Liver (tissue), 9 donors: Measurements from ENCODE around the gene MBD3L3. TPM values are rescaled to one million over a fixed set of nuclear protein-coding genes. Genes with fewer than 3 reads are reported as not detected.

Experiments used
- DNase-seq: peaks from one replicate; pipeline ENCODE4 v3.0.0-alpha.2; 2017; ENCODE audit warnings: low spot score
- H3K27ac ChIP-seq, 2 donors: one replicate each; pipeline ENCODE4 v1.7.0; 2013; ENCODE audit warnings: inconsistent platforms in 2 of 2, low read length in 2 of 2, control low read depth in 1 of 2, low read depth in 1 of 2, mild to moderate bottlenecking in 1 of 2
- H3K27me3 ChIP-seq, 4 donors: one replicate each; pipeline versions ENCODE4 v1.6.1 to v1.7.0; 2013; ENCODE audit warnings: low read length in 3 of 4, inconsistent platforms in 1 of 4, mild to moderate bottlenecking in 1 of 4, moderate library complexity in 1 of 4; ENCODE audit not compliant: control insufficient read depth in 4 of 4, insufficient read depth in 4 of 4
- H3K36me3 ChIP-seq, 4 donors: one replicate each; pipeline versions ENCODE4 v1.6.1 to v1.7.0; 2013; ENCODE audit warnings: low read length in 3 of 4, mild to moderate bottlenecking in 3 of 4, low read depth in 1 of 4, moderate library complexity in 1 of 4; ENCODE audit not compliant: control insufficient read depth in 4 of 4, insufficient read depth in 3 of 4
- H3K4me1 ChIP-seq, 4 donors: one replicate each; pipeline versions ENCODE4 v1.6.1 to v1.7.0; 2013; ENCODE audit warnings: low read length in 3 of 4, mild to moderate bottlenecking in 3 of 4, moderate library complexity in 1 of 4; ENCODE audit not compliant: control insufficient read depth in 4 of 4, insufficient read depth in 4 of 4
- H3K4me3 ChIP-seq, 3 donors: one replicate each; pipeline versions ENCODE4 v1.6.1 to v1.7.0; 2013; ENCODE audit warnings: low read length in 3 of 3, control low read depth in 1 of 3, low read depth in 1 of 3, mild to moderate bottlenecking in 1 of 3
- H3K9ac ChIP-seq, 2 donors: one replicate each; pipeline ENCODE4 v1.7.0; 2013; ENCODE audit warnings: low read length in 2 of 2, mild to moderate bottlenecking in 2 of 2, moderate library complexity in 2 of 2, control low read depth in 1 of 2, low read depth in 1 of 2
- H3K9me3 ChIP-seq, 4 donors: one replicate each; pipeline versions ENCODE4 v1.6.1 to v1.7.0; 2013; ENCODE audit warnings: low read length in 3 of 4; ENCODE audit not compliant: control insufficient read depth in 4 of 4
- EGR1 ChIP-seq, 2 donors: IDR thresholded peaks; 2 replicates each; pipeline ENCODE4 v1.6.1; 2016 to 2018; ENCODE audit warnings: antibody characterized with exemption in 2 of 2, low read depth in 2 of 2
- FOXA1 ChIP-seq: IDR thresholded peaks from 2 replicates; pipeline ENCODE4 v1.6.1; 2016; ENCODE audit warnings: antibody characterized with exemption
- FOXA2 ChIP-seq: IDR thresholded peaks from 2 replicates; pipeline ENCODE4 v1.6.1; 2016; ENCODE audit warnings: antibody characterized with exemption
- GABPA ChIP-seq, 2 donors: IDR thresholded peaks in 1 of 2; conservative IDR thresholded peaks in 1 of 2; 2 replicates each; pipeline ENCODE4 v1.6.1; 2016; ENCODE audit warnings: antibody characterized with exemption in 2 of 2, mild to moderate bottlenecking in 1 of 2, moderate library complexity in 1 of 2
- HNF4A ChIP-seq, 2 donors: conservative IDR thresholded peaks; 2 replicates each; pipeline ENCODE4 v1.6.1; 2016; ENCODE audit warnings: antibody characterized with exemption in 2 of 2, mild to moderate bottlenecking in 2 of 2
- HNF4G ChIP-seq: IDR thresholded peaks from 2 replicates; pipeline ENCODE4 v1.6.1; 2016; ENCODE audit warnings: antibody characterized with exemption
- JUND ChIP-seq, 2 donors: IDR thresholded peaks; 2 replicates each; pipeline ENCODE4 v1.6.1; 2016; ENCODE audit warnings: antibody characterized with exemption in 2 of 2
- NR2F2 ChIP-seq: IDR thresholded peaks from 2 replicates; pipeline ENCODE4 v1.6.1; 2016; ENCODE audit warnings: antibody characterized with exemption
- RAD21 ChIP-seq, 2 donors: IDR thresholded peaks; 2 replicates each; pipeline ENCODE4 v1.6.1; 2016; ENCODE audit warnings: antibody characterized with exemption in 2 of 2, mild to moderate bottlenecking in 2 of 2
- RXRA ChIP-seq, 2 donors: IDR thresholded peaks; 2 replicates each; pipeline ENCODE4 v1.6.1; 2017 to 2018; ENCODE audit warnings: antibody characterized with exemption in 2 of 2, mild to moderate bottlenecking in 1 of 2
- SP1 ChIP-seq: IDR thresholded peaks from 2 replicates; pipeline ENCODE4 v1.6.1; 2018; ENCODE audit warnings: antibody characterized with exemption, mild to moderate bottlenecking
- TAF1 ChIP-seq: conservative IDR thresholded peaks from 2 replicates; pipeline ENCODE4 v1.6.1; 2016; ENCODE audit warnings: antibody characterized with exemption, mild to moderate bottlenecking
- YY1 ChIP-seq: IDR thresholded peaks from 2 replicates; pipeline ENCODE4 v1.6.1; 2016; ENCODE audit warnings: antibody characterized with exemption, mild to moderate bottlenecking
- WGBS: extraction: QIAGEN DNeasy Blood & Tissue Kit; methylation state at CpG from one replicate; pipeline ENCODE4 v1.1.7; 2013; 5-methylcytosine and 5-hydroxymethylcytosine counted together
- polyA plus RNA-seq, 2 donors: library from polyadenylated mRNA; stranded (reverse) in 1 of 2; unstranded in 1 of 2; fragments of 200-250 nt in 1 of 2; fragments of >200 nt in 1 of 2; fragmentation: Nextera tagmentation in 1 of 2; extraction: Ambion mirVana in 1 of 2; gene quantifications; one replicate each; pipeline versions ENCODE4 v1.2.1 to v1.2.3, GENCODE V29; 2013 to 2015
- total RNA-seq, 2 donors: library from RNA; depleted of rRNA; stranded (reverse); fragments of >200 nt; gene quantifications; one replicate each; pipeline ENCODE4 v1.2.3, GENCODE V29; 2014
- TF ChIP-seq, protein P1 (sequence below): IDR thresholded peaks from 2 replicates; pipeline ENCODE4 v1.6.1; 2016; ENCODE audit warnings: antibody characterized with exemption, mild to moderate bottlenecking
- TF ChIP-seq, protein P2 (sequence below): fragments of 150-350 bp; IDR thresholded peaks from 2 replicates; pipeline ENCODE4 v1.5.1; 2017; ENCODE audit warnings: improper control_type of control experiment, low read depth, low read length; ENCODE audit not compliant: missing input control
- TF ChIP-seq, protein P3 (sequence below): IDR thresholded peaks from 2 replicates; pipeline ENCODE4 v1.6.1; 2016; ENCODE audit warnings: antibody characterized with exemption
- TF ChIP-seq, protein P4 (sequence below): IDR thresholded peaks from 2 replicates; pipeline ENCODE4 v1.6.1; 2016; ENCODE audit warnings: antibody characterized with exemption
- TF ChIP-seq, protein P5 (sequence below): IDR thresholded peaks from 2 replicates; pipeline ENCODE4 v1.6.1; 2016; ENCODE audit warnings: antibody characterized with exemption
- donor health status: healthy.
- donor health status: healthy.
- donor health status: healthy.
- donor health status: healthy.
- donor health status: healthy.

The MBD3L3 gene
- total and polyA plus RNA-seq, 4 donors: not detected

DNA sequence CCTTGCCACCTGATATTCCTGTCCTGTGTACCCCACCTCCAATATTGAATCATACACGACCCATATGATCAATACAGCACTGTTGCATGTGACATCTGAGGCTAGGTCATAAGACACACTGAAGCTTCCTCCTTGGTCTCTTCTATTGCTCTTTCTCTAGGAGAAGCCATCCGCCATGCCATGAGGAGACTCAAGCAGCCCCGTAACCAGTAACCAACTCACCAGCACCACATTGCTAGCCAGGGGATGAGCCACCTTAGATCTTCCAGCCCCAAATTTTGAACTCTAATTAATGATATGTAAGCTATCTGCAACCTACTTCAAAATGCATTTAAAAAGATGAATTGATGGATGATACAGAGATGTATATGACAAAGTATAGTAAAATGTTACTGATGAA lies 39.6 kb upstream of the MBD3L3 start:
- peak overlapping the region in 1 of 2 donors; percentile 91 for H3K27ac ChIP-seq

More for the DNA sequence above, 39.6 kb upstream of the MBD3L3 start:
- Histone ChIP-seq H3K4me3 (no peak overlapping the region), H3K4me1 (peaks cover 0 to 2% (median 0%) of the 10 kb centered on the region in 4 donors), H3K27me3 (no peaks in the 10 kb centered on the region), H3K36me3 (no peaks in the 10 kb centered on the region), H3K9me3 (peaks cover 4 to 17% (median 6%) of the 10 kb centered on the region in 4 donors), H3K9ac (no peak overlapping the region)
- 98% methylated on average over 3 of the region's 3 CpGs for WGBS
- TF ChIP-seq, protein P1, sequence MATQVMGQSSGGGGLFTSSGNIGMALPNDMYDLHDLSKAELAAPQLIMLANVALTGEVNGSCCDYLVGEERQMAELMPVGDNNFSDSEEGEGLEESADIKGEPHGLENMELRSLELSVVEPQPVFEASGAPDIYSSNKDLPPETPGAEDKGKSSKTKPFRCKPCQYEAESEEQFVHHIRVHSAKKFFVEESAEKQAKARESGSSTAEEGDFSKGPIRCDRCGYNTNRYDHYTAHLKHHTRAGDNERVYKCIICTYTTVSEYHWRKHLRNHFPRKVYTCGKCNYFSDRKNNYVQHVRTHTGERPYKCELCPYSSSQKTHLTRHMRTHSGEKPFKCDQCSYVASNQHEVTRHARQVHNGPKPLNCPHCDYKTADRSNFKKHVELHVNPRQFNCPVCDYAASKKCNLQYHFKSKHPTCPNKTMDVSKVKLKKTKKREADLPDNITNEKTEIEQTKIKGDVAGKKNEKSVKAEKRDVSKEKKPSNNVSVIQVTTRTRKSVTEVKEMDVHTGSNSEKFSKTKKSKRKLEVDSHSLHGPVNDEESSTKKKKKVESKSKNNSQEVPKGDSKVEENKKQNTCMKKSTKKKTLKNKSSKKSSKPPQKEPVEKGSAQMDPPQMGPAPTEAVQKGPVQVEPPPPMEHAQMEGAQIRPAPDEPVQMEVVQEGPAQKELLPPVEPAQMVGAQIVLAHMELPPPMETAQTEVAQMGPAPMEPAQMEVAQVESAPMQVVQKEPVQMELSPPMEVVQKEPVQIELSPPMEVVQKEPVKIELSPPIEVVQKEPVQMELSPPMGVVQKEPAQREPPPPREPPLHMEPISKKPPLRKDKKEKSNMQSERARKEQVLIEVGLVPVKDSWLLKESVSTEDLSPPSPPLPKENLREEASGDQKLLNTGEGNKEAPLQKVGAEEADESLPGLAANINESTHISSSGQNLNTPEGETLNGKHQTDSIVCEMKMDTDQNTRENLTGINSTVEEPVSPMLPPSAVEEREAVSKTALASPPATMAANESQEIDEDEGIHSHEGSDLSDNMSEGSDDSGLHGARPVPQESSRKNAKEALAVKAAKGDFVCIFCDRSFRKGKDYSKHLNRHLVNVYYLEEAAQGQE: no peak
- no peak for TF ChIP-seq HNF4A (conservative IDR thresholded peaks at IDR 0.05)
- no peak for TF ChIP-seq HNF4G
- TF ChIP-seq, protein P2, sequence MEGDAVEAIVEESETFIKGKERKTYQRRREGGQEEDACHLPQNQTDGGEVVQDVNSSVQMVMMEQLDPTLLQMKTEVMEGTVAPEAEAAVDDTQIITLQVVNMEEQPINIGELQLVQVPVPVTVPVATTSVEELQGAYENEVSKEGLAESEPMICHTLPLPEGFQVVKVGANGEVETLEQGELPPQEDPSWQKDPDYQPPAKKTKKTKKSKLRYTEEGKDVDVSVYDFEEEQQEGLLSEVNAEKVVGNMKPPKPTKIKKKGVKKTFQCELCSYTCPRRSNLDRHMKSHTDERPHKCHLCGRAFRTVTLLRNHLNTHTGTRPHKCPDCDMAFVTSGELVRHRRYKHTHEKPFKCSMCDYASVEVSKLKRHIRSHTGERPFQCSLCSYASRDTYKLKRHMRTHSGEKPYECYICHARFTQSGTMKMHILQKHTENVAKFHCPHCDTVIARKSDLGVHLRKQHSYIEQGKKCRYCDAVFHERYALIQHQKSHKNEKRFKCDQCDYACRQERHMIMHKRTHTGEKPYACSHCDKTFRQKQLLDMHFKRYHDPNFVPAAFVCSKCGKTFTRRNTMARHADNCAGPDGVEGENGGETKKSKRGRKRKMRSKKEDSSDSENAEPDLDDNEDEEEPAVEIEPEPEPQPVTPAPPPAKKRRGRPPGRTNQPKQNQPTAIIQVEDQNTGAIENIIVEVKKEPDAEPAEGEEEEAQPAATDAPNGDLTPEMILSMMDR: no peak
- TF ChIP-seq, protein P3, sequence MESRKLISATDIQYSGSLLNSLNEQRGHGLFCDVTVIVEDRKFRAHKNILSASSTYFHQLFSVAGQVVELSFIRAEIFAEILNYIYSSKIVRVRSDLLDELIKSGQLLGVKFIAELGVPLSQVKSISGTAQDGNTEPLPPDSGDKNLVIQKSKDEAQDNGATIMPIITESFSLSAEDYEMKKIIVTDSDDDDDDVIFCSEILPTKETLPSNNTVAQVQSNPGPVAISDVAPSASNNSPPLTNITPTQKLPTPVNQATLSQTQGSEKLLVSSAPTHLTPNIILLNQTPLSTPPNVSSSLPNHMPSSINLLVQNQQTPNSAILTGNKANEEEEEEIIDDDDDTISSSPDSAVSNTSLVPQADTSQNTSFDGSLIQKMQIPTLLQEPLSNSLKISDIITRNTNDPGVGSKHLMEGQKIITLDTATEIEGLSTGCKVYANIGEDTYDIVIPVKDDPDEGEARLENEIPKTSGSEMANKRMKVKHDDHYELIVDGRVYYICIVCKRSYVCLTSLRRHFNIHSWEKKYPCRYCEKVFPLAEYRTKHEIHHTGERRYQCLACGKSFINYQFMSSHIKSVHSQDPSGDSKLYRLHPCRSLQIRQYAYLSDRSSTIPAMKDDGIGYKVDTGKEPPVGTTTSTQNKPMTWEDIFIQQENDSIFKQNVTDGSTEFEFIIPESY: no peak
- no peak for TF ChIP-seq YY1
- no peak for TF ChIP-seq RAD21 (IDR thresholded peaks at IDR 0.05)
- TF ChIP-seq RXRA (IDR thresholded peaks at IDR 0.05): no peak
- no peak for TF ChIP-seq JUND (IDR thresholded peaks at IDR 0.05)
- TF ChIP-seq, protein P4, sequence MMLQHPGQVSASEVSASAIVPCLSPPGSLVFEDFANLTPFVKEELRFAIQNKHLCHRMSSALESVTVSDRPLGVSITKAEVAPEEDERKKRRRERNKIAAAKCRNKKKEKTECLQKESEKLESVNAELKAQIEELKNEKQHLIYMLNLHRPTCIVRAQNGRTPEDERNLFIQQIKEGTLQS: no peak
- TF ChIP-seq NR2F2: no peak
- no peak for TF ChIP-seq FOXA1
- TF ChIP-seq GABPA (IDR thresholded peaks at IDR 0.05 in 1 of 2, conservative IDR thresholded peaks at IDR 0.05 in 1 of 2): no peak
- TF ChIP-seq EGR1 (IDR thresholded peaks at IDR 0.05; ENCODE audit: low read depth in 2 of 2): no peak
- TF ChIP-seq, protein P5, sequence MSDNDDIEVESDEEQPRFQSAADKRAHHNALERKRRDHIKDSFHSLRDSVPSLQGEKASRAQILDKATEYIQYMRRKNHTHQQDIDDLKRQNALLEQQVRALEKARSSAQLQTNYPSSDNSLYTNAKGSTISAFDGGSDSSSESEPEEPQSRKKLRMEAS: no peak
- TF ChIP-seq TAF1: no peak
- no peak for TF ChIP-seq FOXA2
- TF ChIP-seq SP1: no peak
- no peak for DNase-seq
